Measurements from ENCODE around the gene COPS3. TPM values are rescaled to one million over a fixed set of nuclear protein-coding genes. Genes with fewer than 3 reads are reported as not detected.
A peak's percentile ranks its signal among the peaks of the same experiment; 100 is the strongest.
"Not testable (repeated sequence)": the region's sequence is repeated elsewhere in the genome, so short reads cannot be mapped to it uniquely, and the experiment has no call there.

Gene COPS3
- total RNA-seq, 2 donors from 2014 or later = 52.6 to 79.6 TPM

- intact Hi-C loops (cut with DNase I) = no loop called here
- no peaks in the 10 kb centered on the region for H3K4me1 ChIP-seq (replicated peaks)
- H3K27ac ChIP-seq = no peak overlapping the region
- DNase-seq (ENCODE audit: low spot score) = no peak
- H3K27me3 ChIP-seq (replicated peaks; ENCODE audit: insufficient read depth) = no peaks in the 10 kb centered on the region
- H3K4me3 ChIP-seq = no peak overlapping the region
- TF ChIP-seq POLR2AphosphoS5 (IDR thresholded peaks at IDR 0.05) (no peak), POLR2A (IDR thresholded peaks at IDR 0.05) (no peak), CTCF (IDR thresholded peaks at IDR 0.05) (no peak)
- no peaks in the 10 kb centered on the region for H3K36me3 ChIP-seq
- H3K9me3 ChIP-seq = no peaks in the 10 kb centered on the region
- WGBS = 77% methylated on average over 5 of the region's 5 CpGs
These were observed 4.9 kb upstream of the COPS3 start for GRCh38 chr17:17285951-17286350.

GRCh38 chr17:17279316-17279715 is 1.7 kb downstream of the COPS3 start:
- 79% methylated on average over 4 of the region's 4 CpGs for WGBS
- TF ChIP-seq CTCF (IDR thresholded peaks at IDR 0.05) (no peak), POLR2A (IDR thresholded peaks at IDR 0.05) (no peak)
- H3K4me1 ChIP-seq (replicated peaks) = peaks cover 11% of the 10 kb centered on the region
- H3K9me3 ChIP-seq = no peaks in the 10 kb centered on the region
- no peaks in the 10 kb centered on the region for H3K36me3 ChIP-seq
- H3K27ac ChIP-seq = no peak overlapping the region
- DNase-seq (ENCODE audit: low spot score) = no peak
- H3K4me3 ChIP-seq = no peak overlapping the region
- no peaks in the 10 kb centered on the region for H3K27me3 ChIP-seq (replicated peaks; ENCODE audit: insufficient read depth)
- intact Hi-C loops (cut with DNase I) = no loop called here

- DNase-seq (ENCODE audit: low spot score); H3K27me3 ChIP-seq (replicated peaks; ENCODE audit: insufficient read depth); intact Hi-C loops (cut with DNase I): not testable (repeated sequence)
These were observed 3.6 kb downstream of the COPS3 start for GRCh38 chr17:17277431-17277830.

GRCh38 chr17:17275971-17276370 is 5.1 kb downstream of the COPS3 start:
- 61% methylated on average over 6 of the region's 6 CpGs for WGBS
- DNase-seq (ENCODE audit: low spot score) = no peak
- Histone ChIP-seq H3K9me3 (no peaks in the 10 kb centered on the region), H3K4me1 (replicated peaks) (peaks cover 11% of the 10 kb centered on the region), H3K27me3 (replicated peaks; ENCODE audit: insufficient read depth) (no peaks in the 10 kb centered on the region), H3K27ac (peak overlapping the region in 1 of 2 donors; percentile 31), H3K36me3 (peaks cover 0 to 7% of the 10 kb centered on the region in 2 donors), H3K4me3 (no peak overlapping the region)
- intact Hi-C loops (cut with DNase I) = no loop called here
- TF ChIP-seq POLR2A (IDR thresholded peaks at IDR 0.05) = no peak
- peak; percentile 17 for TF ChIP-seq POLR2AphosphoS5 (IDR thresholded peaks at IDR 0.05)

More at GRCh38 chr17:17277431-17277830, 3.6 kb downstream of the COPS3 start:
- not testable (repeated sequence) for H3K36me3 ChIP-seq, H3K9me3 ChIP-seq, H3K4me3 ChIP-seq, H3K27ac ChIP-seq
- WGBS = 94% methylated on average over 5 of the region's 5 CpGs
- H3K4me1 ChIP-seq (replicated peaks) = peaks cover 11% of the 10 kb centered on the region

GRCh38 chr17:17269926-17270773 is 10.9 kb downstream of the COPS3 start:
- H3K4me3 ChIP-seq = no peak overlapping the region
- H3K27ac ChIP-seq = no peak overlapping the region
- H3K27me3 ChIP-seq (replicated peaks; ENCODE audit: insufficient read depth) = no peaks in the 10 kb centered on the region
- 93% methylated on average over 9 of the region's 9 CpGs for WGBS
- no peaks in the 10 kb centered on the region for H3K4me1 ChIP-seq (replicated peaks)
- TF ChIP-seq POLR2AphosphoS5 (IDR thresholded peaks at IDR 0.05) (no peak), CTCF (IDR thresholded peaks at IDR 0.05) (no peak)
- H3K36me3 ChIP-seq = peaks cover 7 to 8% of the 10 kb centered on the region in 2 donors
- no peaks in the 10 kb centered on the region for H3K9me3 ChIP-seq
- intact Hi-C loops (cut with DNase I) = no loop called here
- DNase-seq (ENCODE audit: low spot score) = no peak

- Histone ChIP-seq H3K9me3 (no peaks in the 10 kb centered on the region), H3K4me1 (replicated peaks) (peaks cover under 1% of the 10 kb centered on the region), H3K36me3 (peaks cover 0 to 8% of the 10 kb centered on the region in 2 donors), H3K27me3 (replicated peaks; ENCODE audit: insufficient read depth) (no peaks in the 10 kb centered on the region), H3K4me3 (no peak overlapping the region), H3K27ac (no peak overlapping the region)
- TF ChIP-seq POLR2A (IDR thresholded peaks at IDR 0.05) = no peak
- TF ChIP-seq POLR2AphosphoS5 (IDR thresholded peaks at IDR 0.05) = no peak
- TF ChIP-seq CTCF (IDR thresholded peaks at IDR 0.05) = no peak
- 30% methylated on average over 2 of the region's 2 CpGs for WGBS
- DNase-seq (ENCODE audit: low spot score) = no peak
- intact Hi-C loops (cut with DNase I) = no loop called here
These were observed 16.6 kb downstream of the COPS3 start for GRCh38 chr17:17264430-17264829.
